Prostate gland (tissue), 2 donors: ENCODE measurements around the gene MAPK9. TPM values are rescaled to one million over a fixed set of nuclear protein-coding genes. Genes with fewer than 3 reads are reported as not detected.

Experiments
- DNase-seq: peaks from one replicate; pipeline ENCODE4 v3.0.0-alpha.2; 2019; ENCODE audit warnings: low spot score
- H3K27ac ChIP-seq, 2 donors: fragments of 200-600 bp; sonication (generic); 2 replicates each; pipeline ENCODE4 v1.5.1; 2017 to 2019
- H3K27me3 ChIP-seq: fragments of 200-600 bp; sonication (generic); replicated peaks from 2 replicates; pipeline ENCODE4 v1.5.1; 2019; ENCODE audit not compliant: insufficient read depth
- H3K36me3 ChIP-seq, 2 donors: fragments of 200-600 bp; sonication (generic); 1 replicate in 1 of 2; 2 replicates in 1 of 2; pipeline versions ENCODE4 v1.5.1 to v1.8.1; 2017 to 2019
- H3K4me1 ChIP-seq: fragments of 200-600 bp; sonication (generic); replicated peaks from 2 replicates; pipeline ENCODE4 v1.5.1; 2019
- H3K4me3 ChIP-seq, 2 donors: fragments of 200-600 bp; sonication (generic); 2 replicates each; pipeline ENCODE4 v1.5.1; 2017 to 2019
- H3K9me3 ChIP-seq: fragments of 200-600 bp; sonication (generic); 2 replicates; pipeline ENCODE4 v1.5.1; 2017
- CTCF ChIP-seq, 4 experiments: fragments of 200-600 bp in 2 of 4; fragments of 450-650 bp in 2 of 4; sonication (generic) in 2 of 4; IDR thresholded peaks; 1 replicate in 3 of 4; 2 replicates in 1 of 4; pipeline ENCODE4 v1.5.1; 2016 to 2019; ENCODE audit warnings: antibody characterized with exemption in 4 of 4, mild to moderate bottlenecking in 2 of 4, moderate library complexity in 2 of 4
- POLR2A ChIP-seq: fragments of 450-650 bp; IDR thresholded peaks from one replicate; pipeline ENCODE4 v1.6.1; 2016; ENCODE audit warnings: antibody characterized with exemption, mild to moderate bottlenecking
- POLR2AphosphoS5 ChIP-seq: sonication (generic); formaldehyde crosslinking; IDR thresholded peaks from one replicate; pipeline ENCODE4 v1.6.1; 2017; ENCODE audit warnings: antibody characterized with exemption
- WGBS: methylation state at CpG from one replicate; pipeline ENCODE4 v1.1.5; 2018; 5-methylcytosine and 5-hydroxymethylcytosine counted together
- intact Hi-C: fragments of 100-400 bp; cut with DNase I; formaldehyde crosslinking; loops from one replicate; pipeline ENCODE4 v1.14.2; 2022
- total RNA-seq, 2 donors: library from RNA; depleted of rRNA; stranded (reverse); fragments of >200 nt; gene quantifications; one replicate each; pipeline ENCODE4 v1.1.0, GENCODE V29; 2016

The MAPK9 gene
- total RNA-seq, 2 donors from 2014 or later: 28.8 to 38.5 TPM

- no peak for TF ChIP-seq POLR2AphosphoS5
- no peak for TF ChIP-seq CTCF (IDR thresholded peaks at IDR 0.05)
- no peak for TF ChIP-seq POLR2A
- DNase-seq: no peak
- intact Hi-C loops: loop anchor here (2.0 kb wide), 1 partner anchor 80 kb away; no protein-coding TSS in a partner anchor
- Histone ChIP-seq H3K27me3 (no peaks in the 10 kb centered on the region), H3K4me3 (peak overlapping the region; percentile 20 to 31), H3K4me1 (no peaks in the 10 kb centered on the region), H3K36me3 (no peaks in the 10 kb centered on the region), H3K9me3 (no peaks in the 10 kb centered on the region), H3K27ac (no peak overlapping the region)
- 5% methylated on average over 22 of the region's 65 CpGs for WGBS
Observed at GRCh38 chr5:180208435-180209081, 83.3 kb downstream of the MAPK9 start.

DNA sequence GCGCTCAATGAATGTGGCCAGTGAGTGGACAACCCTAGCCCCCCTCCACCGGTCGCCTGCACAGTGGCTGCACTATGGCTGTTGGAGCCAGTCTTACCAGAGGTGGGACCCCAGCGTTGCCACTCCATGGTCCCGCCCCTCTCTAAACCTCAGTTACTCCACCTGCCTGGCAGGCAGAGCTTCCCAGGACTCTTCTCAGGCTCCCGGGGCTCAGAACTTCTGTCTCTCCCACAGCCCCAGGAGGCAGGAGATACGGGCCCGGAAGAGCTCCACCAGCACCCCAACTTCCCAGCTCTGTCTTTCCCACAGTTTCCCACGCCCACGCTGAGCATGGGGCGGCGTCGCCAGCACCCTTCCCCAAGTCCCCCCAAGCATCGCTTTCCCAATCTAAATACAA lies 83.8 kb downstream of the MAPK9 start:
- 36% methylated on average over 14 of the region's 14 CpGs for WGBS
- intact Hi-C loops: loop anchor here (2.0 kb wide), 1 partner anchor 79 kb away; no protein-coding TSS in a partner anchor
- no peaks in the 10 kb centered on the region for H3K9me3 ChIP-seq

DNA sequence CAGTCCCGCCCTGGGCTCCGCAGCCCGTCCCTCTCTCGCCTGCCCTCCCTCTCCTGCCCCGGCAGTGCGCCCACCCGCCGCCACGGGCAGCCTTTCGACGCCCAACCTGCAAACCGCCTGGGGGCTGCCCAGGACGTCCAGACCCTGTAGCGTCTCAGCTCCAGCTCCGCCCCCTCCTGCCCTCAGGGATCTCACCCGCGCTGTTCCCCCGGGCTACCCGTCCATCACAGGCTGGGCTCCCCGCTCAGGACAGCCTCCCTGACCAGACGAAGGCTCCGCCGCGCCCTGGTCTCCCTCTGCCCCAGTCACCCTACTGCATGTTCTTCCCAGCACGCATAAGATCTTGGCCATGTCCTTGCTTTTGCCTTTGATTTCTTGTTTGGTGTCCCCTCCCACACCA lies 84.3 kb downstream of the MAPK9 start:
- DNase-seq: no peak
- Histone ChIP-seq H3K27me3 (no peaks in the 10 kb centered on the region), H3K9me3 (no peaks in the 10 kb centered on the region), H3K4me3 (no peak overlapping the region), H3K27ac (no peak overlapping the region), H3K36me3 (no peaks in the 10 kb centered on the region), H3K4me1 (no peaks in the 10 kb centered on the region)
- WGBS: 20% methylated on average over 23 of the region's 25 CpGs
- TF ChIP-seq CTCF (IDR thresholded peaks at IDR 0.05): no peak
- no peak for TF ChIP-seq POLR2A
- TF ChIP-seq POLR2AphosphoS5: no peak
- intact Hi-C loops: no loop called here

More for the DNA sequence above, 83.8 kb downstream of the MAPK9 start:
- DNase-seq: no peak
- H3K27ac ChIP-seq: no peak overlapping the region
- no peaks in the 10 kb centered on the region for H3K27me3 ChIP-seq
- no peak overlapping the region for H3K4me3 ChIP-seq
- no peaks in the 10 kb centered on the region for H3K36me3 ChIP-seq
- H3K4me1 ChIP-seq: no peaks in the 10 kb centered on the region
- TF ChIP-seq CTCF (IDR thresholded peaks at IDR 0.05) (no peak), POLR2A (no peak), POLR2AphosphoS5 (no peak)

DNA sequence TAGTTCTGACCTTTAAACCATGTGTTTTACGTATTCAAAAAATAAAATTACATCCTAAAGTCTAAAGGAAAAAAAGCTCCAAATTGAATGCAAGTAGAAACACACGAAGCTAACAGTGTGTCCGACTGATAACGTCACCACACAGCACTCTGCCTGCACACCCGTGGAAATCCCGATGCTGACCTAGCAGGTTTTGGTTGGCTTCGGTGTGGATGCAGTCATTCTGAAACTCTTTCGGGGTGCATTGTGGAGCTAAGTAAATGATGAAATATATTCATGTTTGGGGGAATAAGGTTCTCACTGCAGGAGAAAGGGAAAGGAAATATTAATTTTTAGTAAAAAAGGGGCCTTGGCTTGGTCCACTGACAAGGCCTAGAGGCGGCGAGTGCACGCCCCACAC lies 84.9 kb downstream of the MAPK9 start:
- H3K27me3 ChIP-seq: no peaks in the 10 kb centered on the region
- H3K4me1 ChIP-seq: no peaks in the 10 kb centered on the region
- TF ChIP-seq POLR2AphosphoS5 (no peak), CTCF (IDR thresholded peaks at IDR 0.05) (no peak), POLR2A (no peak)
- WGBS: 87% methylated on average over 11 of the region's 11 CpGs
- intact Hi-C loops: no loop called here
- H3K9me3 ChIP-seq: no peaks in the 10 kb centered on the region
- no peak for DNase-seq
- no peaks in the 10 kb centered on the region for H3K36me3 ChIP-seq
- H3K4me3 ChIP-seq: no peak overlapping the region
- H3K27ac ChIP-seq: no peak overlapping the region

GRCh38 chr5:180205916-180206315 lies 86.0 kb downstream of the MAPK9 start:
- Histone ChIP-seq H3K4me3 (no peak overlapping the region), H3K27ac (no peak overlapping the region), H3K27me3 (no peaks in the 10 kb centered on the region), H3K4me1 (no peaks in the 10 kb centered on the region), H3K36me3 (no peaks in the 10 kb centered on the region), H3K9me3 (no peaks in the 10 kb centered on the region)
- DNase-seq: no peak
- 88% methylated on average over 1 of the region's 1 CpG for WGBS
- TF ChIP-seq CTCF (IDR thresholded peaks at IDR 0.05): no peak
- no peak for TF ChIP-seq POLR2AphosphoS5
- no peak for TF ChIP-seq POLR2A
- intact Hi-C loops: no loop called here
